GM10266 (cell line): Measurements from ENCODE around the gene PROCA1.

Source experiments
- DNase-seq: peaks from one replicate; pipeline ENCODE4 v3.0.0; 2012; ENCODE audit errors: extremely low spot score
- CTCF ChIP-seq: IDR thresholded peaks from 2 replicates; pipeline ENCODE4 v1.5.1; 2012; ENCODE audit warnings: mild to moderate bottlenecking, low read depth; ENCODE audit not compliant: control insufficient read depth, insufficient read depth; ENCODE audit errors: missing control alignments

PROCA1 gene

GRCh38 chr17:28751600-28752366 lies 40.1 kb upstream of the PROCA1 start:
- DNase-seq = no peak
- no peak for TF ChIP-seq CTCF

- peak; percentile 81 for DNase-seq
- TF ChIP-seq CTCF = peak; percentile 100
Measured at GRCh38 chr17:28750178-28751047, 38.7 kb upstream of the PROCA1 start.

- DNase-seq = no peak
- no peak for TF ChIP-seq CTCF
Measured at GRCh38 chr17:28749516-28750177, 38.0 kb upstream of the PROCA1 start.

GRCh38 chr17:28748852-28749515 lies 37.3 kb upstream of the PROCA1 start:
- DNase-seq = no peak
- TF ChIP-seq CTCF = no peak

GRCh38 chr17:28747801-28748750 lies 36.4 kb upstream of the PROCA1 start:
- DNase-seq = no peak
- no peak for TF ChIP-seq CTCF

- DNase-seq = no peak
- no peak for TF ChIP-seq CTCF
Measured at GRCh38 chr17:28747051-28747691, 35.5 kb upstream of the PROCA1 start.
